OCI-LY1 (cell line): ENCODE data around the gene SDR39U1.

Source experiments
- EZH2 ChIP-seq: fragments of 200-600 bp; sonication (generic), shearing (Covaris generic); IDR thresholded peaks from 2 replicates; pipeline ENCODE4 v1.8.0; 2017; ENCODE audit warnings: borderline replicate concordance, mixed run types, mild to moderate bottlenecking, antibody characterized with exemption, low read length, moderate library complexity, mixed read lengths
- TF ChIP-seq, protein P1 (sequence below): fragments of 200-600 bp; sonication (generic), shearing (Covaris generic); IDR thresholded peaks from 2 replicates; pipeline ENCODE4 v1.5.1; 2017; ENCODE audit warnings: mild to moderate bottlenecking, antibody characterized with exemption, low read length, moderate library complexity, mixed read lengths

DNA sequence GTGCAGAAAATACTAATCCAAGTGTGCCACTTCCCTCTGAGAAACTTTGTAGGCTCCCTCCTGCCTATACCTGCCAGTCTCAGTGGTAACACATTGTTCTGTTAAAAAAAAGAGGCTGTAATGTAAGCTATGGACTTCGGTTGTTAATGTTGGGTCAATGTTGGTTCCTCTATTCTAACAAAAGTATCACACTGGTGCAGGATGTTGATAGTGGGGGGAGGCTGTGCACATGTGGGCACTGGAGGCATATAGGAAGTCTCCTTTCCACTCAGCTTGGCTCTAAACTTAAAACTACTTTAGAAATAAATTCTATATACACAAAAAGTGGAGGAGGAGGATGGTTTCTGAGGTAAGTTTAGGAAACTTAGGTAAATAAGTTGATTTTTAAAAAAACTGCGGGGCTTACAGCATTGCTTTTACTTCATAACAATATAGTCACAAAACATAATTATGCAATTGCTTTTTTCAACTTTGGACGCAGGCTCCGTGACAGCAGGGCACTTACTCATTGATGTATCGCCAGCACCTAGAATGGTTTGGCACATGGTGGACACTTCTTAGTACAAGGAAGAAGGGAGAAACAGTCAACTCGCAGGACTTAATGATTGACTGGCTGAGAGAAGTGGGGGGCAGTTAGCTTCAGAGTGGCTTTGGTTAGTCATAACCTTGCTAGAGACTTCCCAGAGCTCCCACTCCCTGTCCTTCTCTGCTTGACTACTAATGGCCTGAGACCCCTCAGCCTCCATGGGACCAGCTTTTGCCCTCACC, 51.7 kb downstream of the SDR39U1 start:
- TF ChIP-seq, protein P1, sequence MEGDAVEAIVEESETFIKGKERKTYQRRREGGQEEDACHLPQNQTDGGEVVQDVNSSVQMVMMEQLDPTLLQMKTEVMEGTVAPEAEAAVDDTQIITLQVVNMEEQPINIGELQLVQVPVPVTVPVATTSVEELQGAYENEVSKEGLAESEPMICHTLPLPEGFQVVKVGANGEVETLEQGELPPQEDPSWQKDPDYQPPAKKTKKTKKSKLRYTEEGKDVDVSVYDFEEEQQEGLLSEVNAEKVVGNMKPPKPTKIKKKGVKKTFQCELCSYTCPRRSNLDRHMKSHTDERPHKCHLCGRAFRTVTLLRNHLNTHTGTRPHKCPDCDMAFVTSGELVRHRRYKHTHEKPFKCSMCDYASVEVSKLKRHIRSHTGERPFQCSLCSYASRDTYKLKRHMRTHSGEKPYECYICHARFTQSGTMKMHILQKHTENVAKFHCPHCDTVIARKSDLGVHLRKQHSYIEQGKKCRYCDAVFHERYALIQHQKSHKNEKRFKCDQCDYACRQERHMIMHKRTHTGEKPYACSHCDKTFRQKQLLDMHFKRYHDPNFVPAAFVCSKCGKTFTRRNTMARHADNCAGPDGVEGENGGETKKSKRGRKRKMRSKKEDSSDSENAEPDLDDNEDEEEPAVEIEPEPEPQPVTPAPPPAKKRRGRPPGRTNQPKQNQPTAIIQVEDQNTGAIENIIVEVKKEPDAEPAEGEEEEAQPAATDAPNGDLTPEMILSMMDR: no peak
- no peak for TF ChIP-seq EZH2
